Ovary (tissue), 9 donors: Measurements from ENCODE around the gene BHLHE41. TPM values are rescaled to one million over a fixed set of nuclear protein-coding genes. Genes with fewer than 3 reads are reported as not detected.

Experiments used
- DNase-seq, 5 donors: peaks; one replicate each; pipeline ENCODE4 v3.0.0-alpha.2; 2019 to 2020
- H3K27ac ChIP-seq, 2 donors: fragments of 200-600 bp; one replicate each; pipeline versions ENCODE4 v1.5.1 to v1.8.0; 2019 to 2022
- H3K27me3 ChIP-seq: fragments of 200-600 bp; one replicate; pipeline ENCODE4 v1.8.0; 2022
- H3K36me3 ChIP-seq: fragments of 200-600 bp; sonication (generic); one replicate; pipeline ENCODE4 v1.5.1; 2019
- H3K4me1 ChIP-seq: one replicate; pipeline ENCODE4 v1.8.1; 2013; ENCODE audit warnings: mild to moderate bottlenecking, moderate library complexity; ENCODE audit not compliant: insufficient read depth
- H3K4me3 ChIP-seq: fragments of 200-600 bp; sonication (generic); one replicate; pipeline ENCODE4 v1.5.1; 2017
- H3K9me3 ChIP-seq, 2 donors: fragments of 200-600 bp in 1 of 2; sonication (generic) in 1 of 2; one replicate each; pipeline versions ENCODE4 v1.5.1 to v1.8.1; 2013 to 2019; ENCODE audit warnings: mild to moderate bottlenecking in 1 of 2, moderate library complexity in 1 of 2
- EP300 ChIP-seq: sonication (generic); formaldehyde crosslinking; IDR thresholded peaks from one replicate; pipeline ENCODE4 v1.6.1; 2017; ENCODE audit warnings: antibody characterized with exemption
- POLR2A ChIP-seq: fragments of 450-650 bp; IDR thresholded peaks from one replicate; pipeline ENCODE4 v1.6.1; 2017; ENCODE audit warnings: antibody characterized with exemption, mild to moderate bottlenecking, moderate library complexity
- WGBS, 3 donors: extraction: QIAGEN DNeasy Blood & Tissue Kit in 1 of 3; methylation state at CpG; one replicate each; pipeline versions ENCODE4 v1.1.5 to v1.1.7; 2013 to 2017; 5-methylcytosine and 5-hydroxymethylcytosine counted together
- intact Hi-C, 4 donors: fragments of 100-400 bp; cut with DNase I; formaldehyde crosslinking; loops; one replicate each; pipeline versions ENCODE4 v1.11.0 to v1.15.1; 2022 to 2023
- polyA plus RNA-seq, 2 donors: library from polyadenylated mRNA; stranded (reverse); fragments of 200-250 nt in 1 of 2; fragments of 350-450 nt in 1 of 2; fragmentation: Illumina TruSeq in 1 of 2; extraction: RNeasy Lipid Tissue Mini Kit (QIAGEN cat#74804) in 1 of 2; gene quantifications; one replicate each; pipeline ENCODE4 v1.2.3, GENCODE V29; 2013 to 2014
- total RNA-seq, 7 donors: library from RNA; depleted of rRNA in 2 of 7; stranded (reverse); fragments of >200 nt in 2 of 7; fragmentation: NEBNext Ultra II Directional in 3 of 7; extraction: Animal tissue kit (Norgen Biotek cat#: 25700) in 3 of 7; gene quantifications; one replicate each; pipeline versions ENCODE4 v1.1.0 to v1.2.4, GENCODE V29; 2016 to 2023
- TF ChIP-seq, protein P1 (sequence below), 3 donors: fragments of 450-650 bp in 2 of 3; fragments of 200-600 bp in 1 of 3; IDR thresholded peaks; one replicate each; pipeline versions ENCODE4 v1.5.1 to v1.8.0; 2016 to 2022; ENCODE audit warnings: antibody characterized with exemption in 3 of 3, mild to moderate bottlenecking in 1 of 3
- donor health status: DM: no; HTN: no; CAD: no; lungs with moderate emphysema.
- donor health status: DM: no; HTN: no; CAD: no.
- donor health status: Bipolar disorder and iron deficiency.
- donor health status: DM: yes; HTN: yes; CAD: no.
- donor health status: DM: no; HTN: no; CAD: no.
- donor health status: DM: yes; HTN: yes; CAD: no.

BHLHE41 gene
- total and polyA plus RNA-seq, 9 donors: 4.2 to 42.8 (median 27.4) TPM

DNA sequence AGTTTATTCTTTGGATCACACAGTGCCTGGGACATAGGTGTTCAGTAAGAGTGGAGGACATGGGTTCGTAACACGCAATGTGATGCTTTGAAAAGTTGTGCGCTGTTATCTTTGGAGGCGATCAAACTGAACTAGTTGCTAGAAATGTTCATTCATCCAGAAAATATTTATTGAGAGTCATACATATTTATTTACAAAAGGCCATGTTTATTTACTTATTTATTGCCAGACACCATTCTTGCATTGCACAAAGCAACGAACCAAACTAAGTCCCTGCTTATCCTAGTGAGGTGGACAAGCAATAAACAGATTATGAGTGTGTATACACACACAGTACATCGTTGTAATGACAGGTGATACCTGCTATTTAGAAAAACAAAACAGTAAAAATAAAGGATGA, 12.6 kb downstream of the BHLHE41 start:
- H3K4me3 ChIP-seq: no peak overlapping the region
- TF ChIP-seq EP300 (no peak), POLR2A (no peak)
- TF ChIP-seq, protein P1, sequence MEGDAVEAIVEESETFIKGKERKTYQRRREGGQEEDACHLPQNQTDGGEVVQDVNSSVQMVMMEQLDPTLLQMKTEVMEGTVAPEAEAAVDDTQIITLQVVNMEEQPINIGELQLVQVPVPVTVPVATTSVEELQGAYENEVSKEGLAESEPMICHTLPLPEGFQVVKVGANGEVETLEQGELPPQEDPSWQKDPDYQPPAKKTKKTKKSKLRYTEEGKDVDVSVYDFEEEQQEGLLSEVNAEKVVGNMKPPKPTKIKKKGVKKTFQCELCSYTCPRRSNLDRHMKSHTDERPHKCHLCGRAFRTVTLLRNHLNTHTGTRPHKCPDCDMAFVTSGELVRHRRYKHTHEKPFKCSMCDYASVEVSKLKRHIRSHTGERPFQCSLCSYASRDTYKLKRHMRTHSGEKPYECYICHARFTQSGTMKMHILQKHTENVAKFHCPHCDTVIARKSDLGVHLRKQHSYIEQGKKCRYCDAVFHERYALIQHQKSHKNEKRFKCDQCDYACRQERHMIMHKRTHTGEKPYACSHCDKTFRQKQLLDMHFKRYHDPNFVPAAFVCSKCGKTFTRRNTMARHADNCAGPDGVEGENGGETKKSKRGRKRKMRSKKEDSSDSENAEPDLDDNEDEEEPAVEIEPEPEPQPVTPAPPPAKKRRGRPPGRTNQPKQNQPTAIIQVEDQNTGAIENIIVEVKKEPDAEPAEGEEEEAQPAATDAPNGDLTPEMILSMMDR (IDR thresholded peaks at IDR 0.05): no peak
- no peaks in the 10 kb centered on the region for H3K36me3 ChIP-seq
- no peaks in the 10 kb centered on the region for H3K27me3 ChIP-seq
- no peaks in the 10 kb centered on the region for H3K9me3 ChIP-seq
- WGBS, 3 donors: 83 to 86% (median 85%) methylated on average over 6 of the region's 6 CpGs
- no peak for DNase-seq
- no peak overlapping the region for H3K27ac ChIP-seq
- H3K4me1 ChIP-seq: no peaks in the 10 kb centered on the region
- intact Hi-C loops: loop anchor here in 1 of 4 donors (10.0 kb wide), 1 partner anchor 543 kb away; no protein-coding TSS in a partner anchor

DNA sequence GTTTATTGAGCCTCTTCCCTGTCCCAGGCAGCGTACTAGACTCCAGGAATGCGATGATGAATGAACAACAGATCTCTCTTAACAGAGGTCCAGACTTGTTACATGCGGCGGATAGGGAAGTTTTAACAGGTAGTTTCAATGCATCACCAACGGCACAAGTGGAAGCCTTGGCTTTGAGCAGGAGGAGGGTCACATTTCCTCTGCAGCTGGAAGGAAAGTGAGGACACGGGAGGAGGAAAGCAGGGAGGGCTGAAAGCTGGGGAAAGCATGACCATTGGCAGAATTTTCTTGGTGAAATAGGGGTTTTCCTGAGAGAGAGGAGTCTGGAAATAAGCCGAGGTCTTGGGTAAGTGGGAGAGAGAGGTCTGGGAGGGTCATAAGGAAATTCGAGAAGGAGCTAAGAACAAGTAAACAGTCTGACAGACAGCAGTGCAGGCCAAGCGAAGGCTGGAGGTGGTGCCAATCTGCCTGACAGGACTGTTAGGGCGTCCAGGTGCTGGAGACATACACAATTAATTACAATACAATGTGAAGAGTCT, 15.4 kb downstream of the BHLHE41 start:
- 48 to 59% (median 50%) methylated on average over 10 of the region's 10 CpGs for WGBS, 3 donors
- Histone ChIP-seq H3K9me3 (no peaks in the 10 kb centered on the region), H3K27ac (peak overlapping the region; percentile 6 to 59), H3K36me3 (no peaks in the 10 kb centered on the region), H3K4me3 (no peak overlapping the region), H3K4me1 (no peaks in the 10 kb centered on the region), H3K27me3 (no peaks in the 10 kb centered on the region)
- TF ChIP-seq, protein P1 (IDR thresholded peaks at IDR 0.05): no peak
- TF ChIP-seq POLR2A (no peak), EP300 (no peak)
- intact Hi-C loops: no loop called here
- peak in 3 of 5 donors; percentile 28 to 55 (median 41) for DNase-seq

DNA sequence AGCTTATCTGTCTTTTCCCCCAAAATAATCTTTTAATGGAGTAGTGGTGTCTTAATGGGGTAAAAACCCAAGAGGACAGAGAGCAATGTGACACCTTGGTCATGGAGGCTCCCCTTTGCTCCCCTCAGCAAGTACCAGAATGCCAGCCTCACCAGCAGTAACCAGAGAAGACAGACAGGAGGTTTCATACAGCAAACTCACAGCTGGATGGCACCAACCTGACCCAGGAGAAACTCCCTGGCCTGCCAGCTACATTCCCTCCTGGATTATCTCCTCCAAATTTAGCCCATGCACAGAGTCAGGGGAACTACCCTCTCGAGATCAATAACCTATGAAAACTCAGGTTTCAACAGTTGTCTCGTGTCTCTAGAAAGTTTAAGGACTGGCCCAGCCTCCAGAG, 15.9 kb downstream of the BHLHE41 start:
- H3K9me3 ChIP-seq: no peaks in the 10 kb centered on the region
- no peaks in the 10 kb centered on the region for H3K36me3 ChIP-seq
- no peak overlapping the region for H3K4me3 ChIP-seq
- peak overlapping the region in 1 of 2 donors; percentile 59 for H3K27ac ChIP-seq
- no peak for TF ChIP-seq POLR2A
- WGBS, 3 donors: 79 to 83% (median 80%) methylated on average over 2 of the region's 2 CpGs
- intact Hi-C loops: no loop called here
- H3K4me1 ChIP-seq: no peaks in the 10 kb centered on the region
- no peaks in the 10 kb centered on the region for H3K27me3 ChIP-seq
- no peak for DNase-seq

DNA sequence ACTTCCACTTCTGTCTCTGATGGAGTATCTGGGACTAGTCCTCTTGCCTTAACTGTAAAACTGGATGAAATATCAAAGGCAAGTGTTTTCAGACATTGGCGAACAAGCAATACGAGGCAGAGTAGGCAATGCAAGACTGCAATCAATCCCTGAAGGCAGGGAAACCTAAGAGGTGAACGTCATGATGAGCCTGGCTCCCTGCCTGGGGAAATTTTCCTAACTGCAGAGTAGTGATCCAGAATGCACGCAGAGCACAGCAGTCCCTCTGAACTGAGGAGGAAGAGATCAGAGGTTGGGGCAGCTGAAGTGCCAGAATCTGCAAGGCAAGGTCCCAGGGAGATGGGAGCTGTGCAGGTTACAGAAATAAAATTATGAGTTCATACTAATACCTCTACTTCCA, 18.5 kb downstream of the BHLHE41 start:
- no peak overlapping the region for H3K27ac ChIP-seq
- no peak for DNase-seq
- no peaks in the 10 kb centered on the region for H3K4me1 ChIP-seq
- H3K36me3 ChIP-seq: no peaks in the 10 kb centered on the region
- no peak overlapping the region for H3K4me3 ChIP-seq
- no peaks in the 10 kb centered on the region for H3K9me3 ChIP-seq
- H3K27me3 ChIP-seq: no peaks in the 10 kb centered on the region
- no peak for TF ChIP-seq POLR2A
- intact Hi-C loops: no loop called here
- 67 to 73% (median 70%) methylated on average over 4 of the region's 4 CpGs for WGBS, 3 donors

DNA sequence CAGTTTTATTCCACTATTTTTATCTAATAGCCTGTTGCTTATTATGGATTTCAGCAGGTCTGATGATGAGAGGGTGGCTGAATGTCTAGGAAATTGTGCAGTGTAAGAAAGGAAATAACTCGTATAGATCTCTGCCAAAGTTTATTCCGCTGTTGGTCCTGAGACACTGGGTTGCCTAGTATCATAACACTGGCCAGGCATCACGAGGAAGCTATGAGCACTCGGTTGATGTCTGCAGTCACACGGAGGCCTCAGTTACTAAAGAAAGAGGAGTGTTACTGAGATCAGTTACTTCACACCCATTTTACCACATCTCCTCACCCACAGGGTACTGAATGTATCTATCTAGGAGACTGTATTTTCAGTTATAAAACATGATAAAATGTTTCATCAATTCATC, 21.9 kb downstream of the BHLHE41 start:
- H3K9me3 ChIP-seq: no peaks in the 10 kb centered on the region
- H3K36me3 ChIP-seq: no peaks in the 10 kb centered on the region
- intact Hi-C loops: no loop called here
- no peaks in the 10 kb centered on the region for H3K27me3 ChIP-seq
- H3K4me1 ChIP-seq: no peaks in the 10 kb centered on the region
- H3K4me3 ChIP-seq: no peak overlapping the region
- no peak for DNase-seq
- no peak for TF ChIP-seq POLR2A
- TF ChIP-seq, protein P1 (IDR thresholded peaks at IDR 0.05): no peak
- TF ChIP-seq EP300: no peak
- WGBS, 3 donors: 81 to 83% (median 83%) methylated on average over 5 of the region's 5 CpGs
- no peak overlapping the region for H3K27ac ChIP-seq
